ENCODE results near the gene BNIP3. TPM values are rescaled to one million over a fixed set of nuclear protein-coding genes. Genes with fewer than 3 reads are reported as not detected.

Gene BNIP3
- total and polyA plus RNA-seq, 2 donors (not counting 3 experiments of a cell fraction or from before 2014, with no cell fraction given) = 51.4 to 53.3 TPM

- Histone ChIP-seq H4K20me1 (replicated peaks; ENCODE audit: control insufficient read depth, extremely low read depth, insufficient read depth, low read length) (no peaks in the 10 kb centered on the region), H3K9ac (replicated peaks; ENCODE audit: extremely low read depth, insufficient read depth, low read length) (no peak overlapping the region), H2AFZ (ENCODE audit: low read depth, low read length) (no peak overlapping the region), H3K4me1 (ENCODE audit: control insufficient read depth, extremely low read depth, insufficient read depth, low read length) (no peaks in the 10 kb centered on the region), H3K9me3 (replicated peaks; ENCODE audit: control insufficient read depth, insufficient read depth, low read length) (no peaks in the 10 kb centered on the region), H3K79me2 (ENCODE audit: control insufficient read depth, insufficient read depth, low read length) (no peaks in the 10 kb centered on the region), H3K4me3 (replicated peaks in 1 of 3; ENCODE audit: insufficient read depth in 1 of 3, low read depth in 1 of 3, low read length in 3 of 3) (no peak overlapping the region), H3K36me3 (ENCODE audit: control insufficient read depth in 2 of 2, extremely low read depth in 1 of 2, insufficient read depth in 2 of 2, low read length in 2 of 2) (no peaks in the 10 kb centered on the region), H3K4me2 (ENCODE audit: insufficient read depth, low read length) (no peak overlapping the region), H3K27ac (ENCODE audit: insufficient read depth, low read depth, low read length) (no peak overlapping the region), H3K9me1 (replicated peaks; ENCODE audit: control insufficient read depth, extremely low read depth, insufficient read depth, low read length) (no peaks in the 10 kb centered on the region), H3K27me3 (ENCODE audit: control insufficient read depth in 2 of 2, insufficient read depth in 2 of 2, low read length in 2 of 2) (peaks cover 2 to 6% of the 10 kb centered on the region in 2 experiments)
- FAIRE-seq (no peak), DNase-seq (ENCODE audit: low read depth, low spot score) (no peak)
- no peak for TF ChIP-seq CTCF (IDR thresholded peaks at IDR 0.05; ENCODE audit: extremely low read depth in 1 of 2, insufficient read depth in 1 of 2, low read depth in 1 of 2, low read length in 2 of 2)
- intact Hi-C loops (cut with micrococcal nuclease) = loop anchor here (2.0 kb wide), 1 partner anchor 41 kb away; the partner anchor contains the start of gene BNIP3
- CTCF ChIA-PET = interaction anchor here (6.4 kb wide), 1 partner anchor 134 kb away, joined by 384 read pairs; no protein-coding TSS in a partner anchor
- dilution Hi-C loops (cut with MboI; ENCODE audit: extremely low pct_ligation_motif_present, low sequenced_read_pairs) = no loop called here
- POLR2A ChIA-PET = no interaction called here
- BruUV-seq (replicated peaks) = no TSS peak
These were observed 39.9 kb upstream of the BNIP3 start for GRCh38 chr10:132021504-132022143.

GRCh38 chr10:132021046-132021445 lies 39.3 kb upstream of the BNIP3 start:
- TF ChIP-seq JUN (IDR thresholded peaks at IDR 0.05; ENCODE audit: borderline replicate concordance, insufficient read depth, insufficient read length, low read depth) (no peak), FOS (IDR thresholded peaks at IDR 0.05; ENCODE audit: borderline replicate concordance, insufficient read depth, low read length) (no peak), EZH2 (IDR thresholded peaks at IDR 0.05; ENCODE audit: borderline replicate concordance, low read depth, low read length, severe bottlenecking) (no peak), MAX (IDR thresholded peaks at IDR 0.05; ENCODE audit: insufficient read depth, insufficient read length) (no peak), POLR2AphosphoS5 (IDR thresholded peaks at IDR 0.05; ENCODE audit: insufficient read depth, low read depth, low read length) (no peak), GATA2 (IDR thresholded peaks at IDR 0.05; ENCODE audit: insufficient read depth, insufficient read length, low read depth, low read length) (no peak)
- H3K9me3 ChIP-seq (replicated peaks; ENCODE audit: control insufficient read depth, insufficient read depth, low read length) = no peaks in the 10 kb centered on the region
- H3K4me3 ChIP-seq (replicated peaks in 1 of 3; ENCODE audit: insufficient read depth in 1 of 3, low read depth in 1 of 3, low read length in 3 of 3) = no peak overlapping the region
- no peak overlapping the region for H2AFZ ChIP-seq (ENCODE audit: low read depth, low read length)
- no peaks in the 10 kb centered on the region for H3K36me3 ChIP-seq (ENCODE audit: control insufficient read depth in 2 of 2, extremely low read depth in 1 of 2, insufficient read depth in 2 of 2, low read length in 2 of 2)
- no peaks in the 10 kb centered on the region for H3K9me1 ChIP-seq (replicated peaks; ENCODE audit: control insufficient read depth, extremely low read depth, insufficient read depth, low read length)
- no peak overlapping the region for H3K27ac ChIP-seq (ENCODE audit: insufficient read depth, low read depth, low read length)
- no peak overlapping the region for H3K9ac ChIP-seq (replicated peaks; ENCODE audit: extremely low read depth, insufficient read depth, low read length)
- no peaks in the 10 kb centered on the region for H4K20me1 ChIP-seq (replicated peaks; ENCODE audit: control insufficient read depth, extremely low read depth, insufficient read depth, low read length)
- dilution Hi-C loops (cut with MboI; ENCODE audit: extremely low pct_ligation_motif_present, low sequenced_read_pairs) (no loop called here), intact Hi-C loops (cut with micrococcal nuclease) (no loop called here)
- CTCF ChIA-PET = interaction anchor here (6.4 kb wide), 1 partner anchor 133 kb away, joined by 384 read pairs; no protein-coding TSS in a partner anchor
- FAIRE-seq = no peak
- no peaks in the 10 kb centered on the region for H3K4me1 ChIP-seq (ENCODE audit: control insufficient read depth, extremely low read depth, insufficient read depth, low read length)
- H3K4me2 ChIP-seq (ENCODE audit: insufficient read depth, low read length) = no peak overlapping the region
- POLR2A ChIA-PET = no interaction called here
- no peaks in the 10 kb centered on the region for H3K79me2 ChIP-seq (ENCODE audit: control insufficient read depth, insufficient read depth, low read length)
- DNase-seq (ENCODE audit: low read depth, low spot score) = no peak
- H3K27me3 ChIP-seq (ENCODE audit: control insufficient read depth in 2 of 2, insufficient read depth in 2 of 2, low read length in 2 of 2) = peaks cover 2 to 6% of the 10 kb centered on the region in 2 experiments
- BruUV-seq (replicated peaks) = no TSS peak

Measured in endothelial cell of umbilical vein (primary cell).